Heart left ventricle (tissue), 13 donors: Measurements from ENCODE around the gene OXA1L.

Experiments used
- POLR2A ChIP-seq, 2 donors: fragments of 450-650 bp; IDR thresholded peaks; one replicate each; pipeline ENCODE4 v1.6.1; 2017; ENCODE audit warnings: antibody characterized with exemption in 2 of 2, mild to moderate bottlenecking in 2 of 2, moderate library complexity in 2 of 2
- TF ChIP-seq, protein P1 (sequence below), 12 donors: fragments of 200-600 bp; sonication (generic) in 4 of 12; IDR thresholded peaks; one replicate each; pipeline versions ENCODE4 v1.5.0 to v1.8.0; 2018 to 2022; ENCODE audit warnings: antibody characterized with exemption in 12 of 12, mild to moderate bottlenecking in 5 of 12
- donor health status: ischemic (EF 13 %, LVEDD 7.1; RV severe dilation, severe dysfunction).
- donor health status: DM: no; HTN: yes; CAD: no.
- donor health status: DM: no; HTN: no; CAD: no.
- donor health status: ischemic (EF 25% LVEDD 6.9; RV normal size, moderate dysfunction).
- donor health status: ischemic (EF 25% LVEDD 5.7; RV mildly dilated, moderate dysfunction).
- donor health status: ischemic (EF 35%, LVEDD 5.7; RV mildly dilated, moderate dysfunction).
- donor health status: nonischemic (EF 11% LVEDD 7.7; RV severe dilation, severe dysfunction).
- donor health status: DM: yes; HTN: yes; CAD: no.
- donor health status: PGD.
- donor health status: ischemic (EF 29% LVEDD 5.4; RV normal size, mild dysfunction).
- donor health status: nonischemic (EF 23%, LVEDD 6.1; RV moderate dilation, normal function).

DNA sequence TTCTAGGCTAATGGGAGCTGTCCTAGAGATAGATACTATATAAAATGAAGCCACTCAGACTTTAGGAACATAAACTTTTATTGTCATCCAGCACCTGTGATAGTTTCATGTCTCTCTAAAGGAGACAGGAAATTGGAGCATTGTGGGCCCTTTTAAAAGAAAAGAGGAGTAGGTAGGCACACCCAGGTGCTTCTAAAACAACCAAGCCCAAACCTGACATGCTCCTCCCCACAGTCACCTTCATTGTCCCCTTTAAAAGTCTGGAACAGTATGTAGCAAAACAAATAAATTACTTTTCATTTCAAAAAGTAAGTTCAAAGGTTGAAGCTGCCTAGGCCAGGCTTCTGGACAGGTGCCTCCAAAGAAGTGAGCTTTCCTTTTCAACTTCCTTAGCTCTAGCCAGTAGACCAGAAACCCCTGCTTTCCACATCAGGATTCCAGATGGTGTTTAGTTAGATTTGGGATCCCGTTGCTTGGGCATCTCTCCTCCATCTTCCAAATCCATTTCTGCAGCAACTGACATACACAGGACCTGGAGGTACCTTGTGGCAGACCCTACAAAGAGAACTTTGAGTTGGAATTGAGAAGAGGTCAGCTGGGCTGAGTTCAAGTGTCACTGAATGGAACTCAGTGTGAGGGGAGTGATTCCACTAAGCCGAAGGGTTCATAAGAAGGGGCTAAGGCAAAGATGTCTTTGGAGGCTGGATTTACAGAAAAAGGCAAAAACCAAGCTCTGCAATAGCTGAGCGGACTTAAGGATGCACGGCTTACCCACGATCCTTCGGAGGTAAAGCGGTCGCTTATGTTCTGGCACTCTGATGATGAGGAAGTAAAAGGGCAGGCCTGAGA is 6.9 kb downstream of the OXA1L start:
- TF ChIP-seq POLR2A (IDR thresholded peaks at IDR 0.05), result no peak
- TF ChIP-seq, protein P1, sequence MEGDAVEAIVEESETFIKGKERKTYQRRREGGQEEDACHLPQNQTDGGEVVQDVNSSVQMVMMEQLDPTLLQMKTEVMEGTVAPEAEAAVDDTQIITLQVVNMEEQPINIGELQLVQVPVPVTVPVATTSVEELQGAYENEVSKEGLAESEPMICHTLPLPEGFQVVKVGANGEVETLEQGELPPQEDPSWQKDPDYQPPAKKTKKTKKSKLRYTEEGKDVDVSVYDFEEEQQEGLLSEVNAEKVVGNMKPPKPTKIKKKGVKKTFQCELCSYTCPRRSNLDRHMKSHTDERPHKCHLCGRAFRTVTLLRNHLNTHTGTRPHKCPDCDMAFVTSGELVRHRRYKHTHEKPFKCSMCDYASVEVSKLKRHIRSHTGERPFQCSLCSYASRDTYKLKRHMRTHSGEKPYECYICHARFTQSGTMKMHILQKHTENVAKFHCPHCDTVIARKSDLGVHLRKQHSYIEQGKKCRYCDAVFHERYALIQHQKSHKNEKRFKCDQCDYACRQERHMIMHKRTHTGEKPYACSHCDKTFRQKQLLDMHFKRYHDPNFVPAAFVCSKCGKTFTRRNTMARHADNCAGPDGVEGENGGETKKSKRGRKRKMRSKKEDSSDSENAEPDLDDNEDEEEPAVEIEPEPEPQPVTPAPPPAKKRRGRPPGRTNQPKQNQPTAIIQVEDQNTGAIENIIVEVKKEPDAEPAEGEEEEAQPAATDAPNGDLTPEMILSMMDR (IDR thresholded peaks at IDR 0.05), result no peak
